Transverse colon (tissue), 4 donors: ENCODE results near the gene CAMSAP1. TPM values are rescaled to one million over a fixed set of nuclear protein-coding genes. Genes with fewer than 3 reads are reported as not detected.

Experiments
- DNase-seq: peaks from one replicate; pipeline ENCODE4 v3.0.0-alpha.2; 2019
- H3K27ac ChIP-seq, 4 donors: fragments of 200-600 bp; sonication (generic); 2 replicates each; pipeline ENCODE4 v1.5.1; 2016 to 2018; ENCODE audit warnings: inconsistent platforms in 4 of 4
- H3K27me3 ChIP-seq: fragments of 200-600 bp; sonication (generic); 2 replicates; pipeline ENCODE4 v1.5.1; 2017; ENCODE audit warnings: inconsistent platforms
- H3K36me3 ChIP-seq, 4 donors: fragments of 200-600 bp; sonication (generic); 2 replicates each; pipeline ENCODE4 v1.5.1; 2017 to 2019; ENCODE audit warnings: inconsistent platforms in 4 of 4
- H3K4me1 ChIP-seq, 4 donors: fragments of 200-600 bp; sonication (generic); 2 replicates each; pipeline ENCODE4 v1.5.1; 2017 to 2020; ENCODE audit warnings: inconsistent platforms in 4 of 4
- H3K4me3 ChIP-seq, 4 donors: fragments of 200-600 bp; sonication (generic); 1 replicate in 1 of 4; 2 replicates in 3 of 4; pipeline versions ENCODE4 v1.5.1 to v1.6.1; 2017 to 2019; ENCODE audit warnings: inconsistent platforms in 4 of 4
- H3K9me3 ChIP-seq, 2 donors: fragments of 200-600 bp; sonication (generic); 2 replicates each; pipeline ENCODE4 v1.5.1; 2017 to 2019; ENCODE audit warnings: inconsistent platforms in 2 of 2
- CTCF ChIP-seq, 5 experiments: fragments of 200-600 bp in 3 of 5; fragments of 450-650 bp in 2 of 5; sonication (generic) in 3 of 5; IDR thresholded peaks; 1 replicate in 2 of 5; 2 replicates in 3 of 5; pipeline ENCODE4 v1.5.1; 2016 to 2017; ENCODE audit warnings: antibody characterized with exemption in 5 of 5, inconsistent platforms in 3 of 5, mild to moderate bottlenecking in 2 of 5, moderate library complexity in 1 of 5
- EP300 ChIP-seq: sonication (generic); formaldehyde crosslinking; IDR thresholded peaks from one replicate; pipeline ENCODE4 v1.6.1; 2017; ENCODE audit warnings: antibody characterized with exemption, low read depth
- POLR2A ChIP-seq: fragments of 450-650 bp; IDR thresholded peaks from one replicate; pipeline ENCODE4 v1.6.1; 2016; ENCODE audit warnings: antibody characterized with exemption, mild to moderate bottlenecking, moderate library complexity
- POLR2AphosphoS5 ChIP-seq, 3 donors: sonication (generic); formaldehyde crosslinking; IDR thresholded peaks; one replicate each; pipeline ENCODE4 v1.6.1; 2016; ENCODE audit warnings: antibody characterized with exemption in 3 of 3
- WGBS, 2 donors: methylation state at CpG; one replicate each; pipeline ENCODE4 v1.1.5; 2018; ENCODE audit warnings: low coverage in 1 of 2; 5-methylcytosine and 5-hydroxymethylcytosine counted together
- in situ Hi-C, 4 donors: fragments of 200-750 bp; cut with MboI; loops; one replicate each; pipeline versions ENCODE4 v1.15.0 to v1.15.1; 2017; ENCODE audit warnings: low sequenced_read_pairs in 3 of 4, low pct_ligation_motif_present in 1 of 4, low pct_unique_long_range_greater_than_20kb in 1 of 4
- intact Hi-C: fragments of 100-400 bp; cut with DNase I; formaldehyde crosslinking; loops from one replicate; pipeline ENCODE4 v1.15.1; 2023; ENCODE audit warnings: low total_unique reads
- total RNA-seq, 4 donors: library from RNA; depleted of rRNA; stranded (reverse); fragments of >200 nt; gene quantifications; one replicate each; pipeline ENCODE4 v1.1.0, GENCODE V29; 2016

CAMSAP1 gene
- total RNA-seq, 4 donors from 2014 or later = 17.3 to 88.0 (median 23.8) TPM

GRCh38 chr9:135782946-135783345 lies 124.4 kb downstream of the CAMSAP1 start:
- intact Hi-C loops = no loop called here
- H3K4me1 ChIP-seq = no peaks in the 10 kb centered on the region
- no peak overlapping the region for H3K27ac ChIP-seq
- H3K27me3 ChIP-seq = no peaks in the 10 kb centered on the region
- 88% methylated on average over 24 of the region's 24 CpGs; no CpG with 5 or more reads in 1 of the 2 donors for WGBS, 2 donors
- in situ Hi-C loops = no loop called here
- no peak for DNase-seq
- no peak for TF ChIP-seq CTCF (IDR thresholded peaks at IDR 0.05)
- TF ChIP-seq POLR2AphosphoS5 (IDR thresholded peaks at IDR 0.05) = no peak
- no peak for TF ChIP-seq EP300
- no peak for TF ChIP-seq POLR2A
- H3K4me3 ChIP-seq = no peak overlapping the region
- H3K36me3 ChIP-seq = no peaks in the 10 kb centered on the region
- H3K9me3 ChIP-seq = no peaks in the 10 kb centered on the region

- H3K9me3 ChIP-seq = no peaks in the 10 kb centered on the region
- no peaks in the 10 kb centered on the region for H3K36me3 ChIP-seq
- WGBS, 2 donors = 47 to 79% methylated on average over 4 to 21 of the region's 21 CpGs
- no peak for DNase-seq
- H3K27ac ChIP-seq = no peak overlapping the region
- H3K4me1 ChIP-seq = no peaks in the 10 kb centered on the region
- TF ChIP-seq EP300 (no peak), CTCF (IDR thresholded peaks at IDR 0.05) (no peak), POLR2AphosphoS5 (IDR thresholded peaks at IDR 0.05) (no peak), POLR2A (no peak)
- in situ Hi-C loops (no loop called here), intact Hi-C loops (no loop called here)
- H3K4me3 ChIP-seq = no peak overlapping the region
- no peaks in the 10 kb centered on the region for H3K27me3 ChIP-seq
These were observed 126.7 kb downstream of the CAMSAP1 start for GRCh38 chr9:135780626-135781025.

GRCh38 chr9:135780086-135780485 lies 127.3 kb downstream of the CAMSAP1 start:
- H3K4me3 ChIP-seq = no peak overlapping the region
- in situ Hi-C loops = no loop called here

GRCh38 chr9:135779571-135779970 lies 127.8 kb downstream of the CAMSAP1 start:
- intact Hi-C loops = no loop called here

More at GRCh38 chr9:135780086-135780485, 127.3 kb downstream of the CAMSAP1 start:
- H3K9me3 ChIP-seq = no peaks in the 10 kb centered on the region
- no peaks in the 10 kb centered on the region for H3K36me3 ChIP-seq
- WGBS, 2 donors = 75% methylated on average over 8 of the region's 16 CpGs; no CpG with 5 or more reads in 1 of the 2 donors
- no peaks in the 10 kb centered on the region for H3K4me1 ChIP-seq
- H3K27me3 ChIP-seq = no peaks in the 10 kb centered on the region
- no peak overlapping the region for H3K27ac ChIP-seq
- DNase-seq = no peak
- intact Hi-C loops = no loop called here
- no peak for TF ChIP-seq POLR2AphosphoS5 (IDR thresholded peaks at IDR 0.05)
- no peak for TF ChIP-seq CTCF (IDR thresholded peaks at IDR 0.05)
- no peak for TF ChIP-seq EP300
- TF ChIP-seq POLR2A = no peak

GRCh38 chr9:135778421-135778820 lies 128.9 kb downstream of the CAMSAP1 start:
- Histone ChIP-seq H3K27me3 (no peaks in the 10 kb centered on the region), H3K4me3 (no peak overlapping the region), H3K36me3 (no peaks in the 10 kb centered on the region), H3K4me1 (no peaks in the 10 kb centered on the region), H3K9me3 (no peaks in the 10 kb centered on the region), H3K27ac (no peak overlapping the region)
- DNase-seq = no peak
- in situ Hi-C loops (no loop called here), intact Hi-C loops (no loop called here)
- WGBS, 2 donors = 87% methylated on average over 10 of the region's 19 CpGs; no CpG with 5 or more reads in 1 of the 2 donors
- TF ChIP-seq POLR2AphosphoS5 (IDR thresholded peaks at IDR 0.05) (no peak), EP300 (no peak), POLR2A (no peak)

More at GRCh38 chr9:135779571-135779970, 127.8 kb downstream of the CAMSAP1 start:
- 84% methylated on average over 14 of the region's 14 CpGs; no CpG with 5 or more reads in 1 of the 2 donors for WGBS, 2 donors
- in situ Hi-C loops = no loop called here
- H3K27me3 ChIP-seq = no peaks in the 10 kb centered on the region
- no peaks in the 10 kb centered on the region for H3K9me3 ChIP-seq
- H3K4me1 ChIP-seq = no peaks in the 10 kb centered on the region
- DNase-seq = no peak
- H3K4me3 ChIP-seq = no peak overlapping the region
- TF ChIP-seq EP300 = no peak
- H3K36me3 ChIP-seq = no peaks in the 10 kb centered on the region
- no peak overlapping the region for H3K27ac ChIP-seq
